ENCODE data around the gene MAPK4.
"Not testable (repeated sequence)": the region's sequence is repeated elsewhere in the genome, so short reads cannot be mapped to it uniquely, and the experiment has no call there.

MAPK4 gene

DNA sequence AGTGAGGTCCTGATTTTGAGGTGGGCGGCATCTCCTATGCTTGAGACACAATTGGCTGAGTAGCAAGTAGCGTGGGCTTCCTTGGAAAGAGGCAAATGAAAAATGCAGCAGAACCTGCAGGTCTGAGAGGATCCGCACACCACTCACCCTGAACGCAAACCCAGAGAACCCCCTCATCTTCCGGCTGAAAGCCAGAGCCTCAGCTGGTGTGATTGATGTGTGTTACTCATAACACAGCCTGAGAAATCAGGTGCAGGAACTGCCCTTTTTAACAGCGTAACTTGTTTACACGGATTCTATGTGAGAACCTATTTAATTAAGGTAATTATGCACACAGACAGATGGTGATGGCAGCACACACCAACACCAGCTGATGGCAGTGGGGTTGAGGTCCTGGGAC is 136.5 kb downstream of the MAPK4 start:
- Histone ChIP-seq H3K4me3 (ENCODE audit: insufficient read depth, low read depth, low read length) (no peak overlapping the region), H3K36me3 (ENCODE audit: control insufficient read depth, insufficient read depth, low read length) (no peaks in the 10 kb centered on the region), H3K9me3 (ENCODE audit: control insufficient read depth, low read length) (no peaks in the 10 kb centered on the region), H3K27ac (ENCODE audit: insufficient read depth, low read depth, low read length, poor library complexity, severe bottlenecking) (no peak overlapping the region), H3K4me1 (ENCODE audit: control insufficient read depth, insufficient read depth, low read length) (peaks cover 5% of the 10 kb centered on the region), H3K27me3 (ENCODE audit: control insufficient read depth, insufficient read depth, low read length, poor library complexity, severe bottlenecking) (no peaks in the 10 kb centered on the region)
- WGBS, 2 experiments: 80% methylated on average over 7 of the region's 7 CpGs

- 78 to 88% methylated on average over 4 of the region's 4 CpGs for WGBS, 2 experiments
- Histone ChIP-seq H3K36me3 (ENCODE audit: control insufficient read depth, insufficient read depth, low read length) (no peaks in the 10 kb centered on the region), H3K9me3 (ENCODE audit: control insufficient read depth, low read length) (no peaks in the 10 kb centered on the region), H3K27ac (ENCODE audit: insufficient read depth, low read depth, low read length, poor library complexity, severe bottlenecking) (no peak overlapping the region), H3K4me3 (ENCODE audit: insufficient read depth, low read depth, low read length) (no peak overlapping the region), H3K4me1 (ENCODE audit: control insufficient read depth, insufficient read depth, low read length) (peaks cover 5% of the 10 kb centered on the region), H3K27me3 (ENCODE audit: control insufficient read depth, insufficient read depth, low read length, poor library complexity, severe bottlenecking) (no peaks in the 10 kb centered on the region)
Measured at GRCh38 chr18:50696929-50697328, 137.0 kb downstream of the MAPK4 start.

DNA sequence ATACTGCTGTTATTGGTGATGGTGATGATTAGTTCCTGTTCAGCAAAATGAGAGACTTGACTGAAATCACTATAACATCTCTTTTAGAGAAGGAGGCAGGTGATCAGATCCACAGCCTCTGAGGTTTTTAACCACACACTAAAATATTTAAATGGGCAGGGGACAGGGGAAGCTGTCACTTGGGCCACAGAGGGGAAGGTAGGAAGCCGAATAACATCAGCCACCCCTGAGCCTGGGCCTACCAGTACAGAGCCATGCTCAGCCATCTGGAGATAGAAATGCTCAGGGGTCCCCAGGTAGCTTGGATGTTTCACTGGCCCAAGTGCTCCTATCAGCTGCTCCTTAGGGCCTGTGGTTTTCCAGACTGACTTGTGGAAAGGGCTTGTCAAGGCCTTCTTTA is 137.6 kb downstream of the MAPK4 start:
- Histone ChIP-seq H3K27ac (ENCODE audit: insufficient read depth, low read depth, low read length, poor library complexity, severe bottlenecking) (no peak overlapping the region), H3K4me3 (ENCODE audit: insufficient read depth, low read depth, low read length) (no peak overlapping the region), H3K9me3 (ENCODE audit: control insufficient read depth, low read length) (no peaks in the 10 kb centered on the region), H3K4me1 (ENCODE audit: control insufficient read depth, insufficient read depth, low read length) (peaks cover 5% of the 10 kb centered on the region), H3K27me3 (ENCODE audit: control insufficient read depth, insufficient read depth, low read length, poor library complexity, severe bottlenecking) (no peaks in the 10 kb centered on the region), H3K36me3 (ENCODE audit: control insufficient read depth, insufficient read depth, low read length) (no peaks in the 10 kb centered on the region)
- 86 to 88% methylated on average over 1 of the region's 1 CpG for WGBS, 2 experiments

DNA sequence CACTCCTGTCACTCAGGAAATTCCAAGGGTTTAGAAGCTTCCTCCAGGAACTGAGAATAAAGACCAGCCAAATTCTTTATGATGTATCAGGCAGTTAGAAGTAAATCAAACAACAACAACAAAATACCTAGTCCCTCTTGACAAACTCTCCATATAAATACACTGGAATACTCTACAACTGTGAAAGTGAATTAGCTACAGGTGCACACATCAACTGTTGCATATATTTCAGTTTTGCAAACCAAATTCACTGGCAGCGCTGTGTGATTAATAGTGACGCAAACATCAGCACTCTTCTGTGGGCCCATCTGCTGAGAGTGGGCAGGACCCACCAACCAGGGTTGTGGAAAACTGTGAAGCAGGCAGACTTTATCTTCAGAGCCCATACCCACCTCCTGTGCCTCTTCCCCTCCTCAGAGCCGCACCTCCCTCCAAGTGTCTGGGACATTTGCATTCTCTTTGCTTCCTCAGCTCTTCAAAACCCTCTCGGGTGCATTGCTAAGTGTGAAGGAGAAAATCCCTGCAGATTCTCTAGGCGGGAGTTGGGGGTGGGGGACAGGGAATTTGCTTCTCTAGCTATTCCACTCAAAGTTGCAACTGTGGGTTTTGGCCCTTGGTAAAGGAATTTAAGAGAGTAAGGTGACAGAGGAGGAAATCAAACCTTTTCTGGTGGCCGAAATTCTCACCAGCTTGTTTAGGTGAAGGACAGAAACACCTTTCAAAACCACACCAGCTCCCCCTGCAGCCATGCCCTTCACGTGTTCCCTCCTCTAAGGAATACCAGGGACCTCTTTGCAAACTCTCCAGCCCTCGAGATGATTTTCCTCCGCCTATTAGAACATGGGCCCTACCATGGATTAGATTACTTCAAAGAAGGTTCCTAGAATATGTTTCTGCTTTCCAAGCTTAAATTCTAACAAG is 140.6 kb downstream of the MAPK4 start:
- Histone ChIP-seq H3K36me3 (ENCODE audit: control insufficient read depth, insufficient read depth, low read length) (no peaks in the 10 kb centered on the region), H3K27ac (ENCODE audit: insufficient read depth, low read depth, low read length, poor library complexity, severe bottlenecking) (no peak overlapping the region), H3K27me3 (ENCODE audit: control insufficient read depth, insufficient read depth, low read length, poor library complexity, severe bottlenecking) (no peaks in the 10 kb centered on the region), H3K4me3 (ENCODE audit: insufficient read depth, low read depth, low read length) (no peak overlapping the region), H3K9me3 (ENCODE audit: control insufficient read depth, low read length) (no peaks in the 10 kb centered on the region), H3K4me1 (ENCODE audit: control insufficient read depth, insufficient read depth, low read length) (peaks cover 5% of the 10 kb centered on the region)
- 60 to 65% methylated on average over 9 of the region's 9 CpGs for WGBS, 2 experiments

DNA sequence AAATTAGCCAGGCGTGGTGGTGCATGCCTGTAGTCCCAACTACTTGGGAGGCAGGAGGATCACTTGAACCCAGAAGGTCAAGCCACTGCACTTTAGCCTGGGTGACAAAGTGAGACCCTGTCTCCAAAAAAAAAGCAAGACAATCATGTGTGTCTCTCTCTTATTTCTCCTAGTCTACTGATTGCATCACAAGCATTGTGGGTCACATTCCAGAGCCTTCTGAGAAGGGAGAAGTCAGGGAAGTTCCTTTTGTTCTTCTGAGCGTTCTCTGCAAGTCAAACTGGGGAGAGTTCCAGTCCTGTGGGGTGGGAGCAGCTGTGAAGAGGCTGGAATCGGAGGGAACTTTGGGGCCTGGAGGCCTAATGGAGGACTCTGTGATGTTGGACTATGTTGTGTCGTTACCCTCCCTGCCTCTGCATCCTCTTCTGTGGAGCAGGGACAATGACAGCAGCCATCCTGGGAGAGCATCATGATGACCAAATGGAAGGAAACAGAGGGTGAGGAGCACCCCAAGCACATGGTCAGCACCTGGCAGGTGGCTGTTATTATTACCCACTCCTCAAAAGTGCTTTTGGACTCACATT is 144.6 kb downstream of the MAPK4 start:
- Histone ChIP-seq H3K27me3 (ENCODE audit: control insufficient read depth, insufficient read depth, low read length, poor library complexity, severe bottlenecking) (no peaks in the 10 kb centered on the region), H3K4me3 (ENCODE audit: insufficient read depth, low read depth, low read length) (no peak overlapping the region), H3K4me1 (ENCODE audit: control insufficient read depth, insufficient read depth, low read length) (peaks cover 15% of the 10 kb centered on the region), H3K9me3 (ENCODE audit: control insufficient read depth, low read length) (no peaks in the 10 kb centered on the region), H3K36me3 (ENCODE audit: control insufficient read depth, insufficient read depth, low read length) (no peaks in the 10 kb centered on the region), H3K27ac (ENCODE audit: insufficient read depth, low read depth, low read length, poor library complexity, severe bottlenecking) (no peak overlapping the region)
- WGBS, 2 experiments: 89 to 90% methylated on average over 4 of the region's 4 CpGs

DNA sequence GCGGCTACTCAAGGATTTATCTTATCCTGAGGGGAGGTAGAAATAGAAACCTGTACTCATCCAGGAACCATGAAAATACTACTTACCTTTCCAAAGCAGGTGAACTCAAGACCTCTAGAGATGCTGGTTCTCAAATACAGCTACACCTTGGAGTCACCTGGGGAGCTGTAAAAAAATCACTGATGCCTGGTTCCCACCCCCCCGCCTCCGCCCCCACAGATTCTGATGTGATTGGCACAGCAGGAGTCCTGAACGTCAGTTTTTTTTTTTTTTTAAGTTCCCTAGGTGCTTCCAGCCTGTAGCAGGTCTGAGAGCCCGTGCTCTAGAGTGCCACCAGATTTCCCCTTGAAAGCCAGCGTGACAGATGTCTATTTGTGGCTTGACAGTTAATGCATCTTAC is 146.3 kb downstream of the MAPK4 start:
- Histone ChIP-seq H3K4me1 (ENCODE audit: control insufficient read depth, insufficient read depth, low read length) (peaks cover 16% of the 10 kb centered on the region), H3K27ac (ENCODE audit: insufficient read depth, low read depth, low read length, poor library complexity, severe bottlenecking) (no peak overlapping the region), H3K9me3 (ENCODE audit: control insufficient read depth, low read length) (no peaks in the 10 kb centered on the region), H3K27me3 (ENCODE audit: control insufficient read depth, insufficient read depth, low read length, poor library complexity, severe bottlenecking) (no peaks in the 10 kb centered on the region), H3K4me3 (ENCODE audit: insufficient read depth, low read depth, low read length) (no peak overlapping the region), H3K36me3 (ENCODE audit: control insufficient read depth, insufficient read depth, low read length) (no peaks in the 10 kb centered on the region)
- WGBS, 2 experiments: 58 to 61% methylated on average over 6 of the region's 6 CpGs

GRCh38 chr18:50706651-50707050 is 146.8 kb downstream of the MAPK4 start:
- Histone ChIP-seq H3K27ac (ENCODE audit: insufficient read depth, low read depth, low read length, poor library complexity, severe bottlenecking) (no peak overlapping the region), H3K27me3 (ENCODE audit: control insufficient read depth, insufficient read depth, low read length, poor library complexity, severe bottlenecking) (no peaks in the 10 kb centered on the region), H3K4me3 (ENCODE audit: insufficient read depth, low read depth, low read length) (no peak overlapping the region), H3K36me3 (ENCODE audit: control insufficient read depth, insufficient read depth, low read length) (no peaks in the 10 kb centered on the region), H3K4me1 (ENCODE audit: control insufficient read depth, insufficient read depth, low read length) (peaks cover 16% of the 10 kb centered on the region), H3K9me3 (ENCODE audit: control insufficient read depth, low read length) (no peaks in the 10 kb centered on the region)
- WGBS, 2 experiments: 86 to 94% methylated on average over 2 of the region's 2 CpGs

GRCh38 chr18:50707297-50707696 is 147.4 kb downstream of the MAPK4 start:
- not testable (repeated sequence) for H3K27me3 ChIP-seq (ENCODE audit: control insufficient read depth, insufficient read depth, low read length, poor library complexity, severe bottlenecking); H3K9me3 ChIP-seq (ENCODE audit: control insufficient read depth, low read length); H3K36me3 ChIP-seq (ENCODE audit: control insufficient read depth, insufficient read depth, low read length); H3K4me3 ChIP-seq (ENCODE audit: insufficient read depth, low read depth, low read length); H3K27ac ChIP-seq (ENCODE audit: insufficient read depth, low read depth, low read length, poor library complexity, severe bottlenecking)
- H3K4me1 ChIP-seq (ENCODE audit: control insufficient read depth, insufficient read depth, low read length): peaks cover 16% of the 10 kb centered on the region
- WGBS, 2 experiments: 82 to 84% methylated on average over 5 of the region's 7 CpGs

DNA sequence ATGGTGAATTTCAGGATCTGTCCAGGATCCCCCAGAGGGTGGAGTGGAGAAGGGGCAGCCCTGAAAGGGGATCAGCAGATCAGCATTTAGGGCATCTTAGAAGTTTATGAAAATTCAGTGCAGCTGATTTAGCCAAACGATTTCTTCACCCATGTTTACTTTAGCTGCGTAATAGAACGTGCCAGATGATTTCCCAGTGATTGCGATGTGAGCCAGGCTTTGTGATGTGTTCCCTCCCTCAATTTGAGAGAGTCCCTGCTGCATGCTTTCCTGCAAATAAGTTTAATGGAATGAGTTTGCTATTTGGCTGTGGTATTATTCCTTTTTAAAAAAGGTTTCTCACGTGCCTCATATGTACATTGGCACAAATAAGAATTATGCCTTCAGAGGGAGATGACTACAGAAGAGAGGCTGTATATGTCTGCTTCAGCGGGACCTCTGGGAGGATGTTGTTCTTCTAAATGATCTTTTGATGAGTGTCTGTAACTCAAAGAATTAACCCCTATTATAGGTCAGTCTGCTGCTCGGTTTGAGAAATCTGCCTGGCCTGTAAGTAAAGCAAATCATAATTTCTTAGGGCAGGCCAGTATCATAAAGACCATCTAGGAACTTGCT is 148.1 kb downstream of the MAPK4 start:
- no peaks in the 10 kb centered on the region for H3K27me3 ChIP-seq (ENCODE audit: control insufficient read depth, insufficient read depth, low read length, poor library complexity, severe bottlenecking)
- 94% methylated on average over 7 of the region's 7 CpGs for WGBS, 2 experiments
- H3K4me3 ChIP-seq (ENCODE audit: insufficient read depth, low read depth, low read length): no peak overlapping the region

GRCh38 chr18:50709193-50709592 is 149.3 kb downstream of the MAPK4 start:
- Histone ChIP-seq H3K4me3 (ENCODE audit: insufficient read depth, low read depth, low read length) (no peak overlapping the region), H3K9me3 (ENCODE audit: control insufficient read depth, low read length) (no peaks in the 10 kb centered on the region), H3K27ac (ENCODE audit: insufficient read depth, low read depth, low read length, poor library complexity, severe bottlenecking) (no peak overlapping the region), H3K36me3 (ENCODE audit: control insufficient read depth, insufficient read depth, low read length) (no peaks in the 10 kb centered on the region), H3K4me1 (ENCODE audit: control insufficient read depth, insufficient read depth, low read length) (peaks cover 16% of the 10 kb centered on the region), H3K27me3 (ENCODE audit: control insufficient read depth, insufficient read depth, low read length, poor library complexity, severe bottlenecking) (no peaks in the 10 kb centered on the region)
- WGBS, 2 experiments: 67 to 72% methylated on average over 7 of the region's 7 CpGs

More for the DNA sequence above, 148.1 kb downstream of the MAPK4 start:
- H3K27ac ChIP-seq (ENCODE audit: insufficient read depth, low read depth, low read length, poor library complexity, severe bottlenecking): no peak overlapping the region
- H3K4me1 ChIP-seq (ENCODE audit: control insufficient read depth, insufficient read depth, low read length): peaks cover 16% of the 10 kb centered on the region
- no peaks in the 10 kb centered on the region for H3K9me3 ChIP-seq (ENCODE audit: control insufficient read depth, low read length)
- no peaks in the 10 kb centered on the region for H3K36me3 ChIP-seq (ENCODE audit: control insufficient read depth, insufficient read depth, low read length)

All from ectodermal cell (in vitro differentiated cells).